Measurements from ENCODE around the gene TNFAIP8. TPM values are rescaled to one million over a fixed set of nuclear protein-coding genes. Genes with fewer than 3 reads are reported as not detected.
A peak's percentile ranks its signal among the peaks of the same experiment; 100 is the strongest.

The TNFAIP8 gene
- total and polyA plus RNA-seq, 2 donors (not counting 1 experiment from before 2014, with no cell fraction given), result 67.3 to 109 TPM

DNA sequence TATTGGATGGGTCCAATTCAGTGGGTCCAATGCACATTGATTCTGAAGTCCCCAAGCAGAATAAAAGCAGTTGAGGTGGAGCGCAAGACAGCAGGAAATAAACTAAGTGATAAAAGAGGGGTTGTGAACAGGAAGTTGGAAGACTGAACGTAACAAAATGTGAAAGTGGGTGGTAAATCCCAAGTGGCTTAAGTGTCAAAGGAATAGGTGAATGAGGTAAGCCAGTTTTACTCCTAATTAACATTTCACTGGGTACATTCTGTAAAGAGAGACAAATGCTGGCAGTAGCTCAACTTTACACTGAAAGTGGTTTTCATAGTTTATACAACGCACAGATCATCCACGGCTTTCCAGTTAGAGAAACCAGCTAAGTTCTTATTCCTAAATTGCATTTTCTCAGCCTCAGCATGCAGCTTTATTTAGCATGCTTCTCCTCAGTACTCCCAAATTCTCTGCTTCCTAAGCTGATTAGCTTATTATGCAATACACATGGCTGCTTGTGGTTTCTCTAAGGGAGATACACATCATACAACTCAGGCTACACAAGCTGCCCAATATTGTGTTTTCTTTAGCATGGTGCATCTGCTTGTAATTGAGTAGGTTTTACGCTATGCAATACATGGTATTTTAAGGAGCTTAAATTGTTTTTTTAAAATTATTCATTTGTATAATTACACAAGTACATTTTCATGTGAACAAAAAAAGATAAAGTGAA is 62.2 kb downstream of the TNFAIP8 start:
- Histone ChIP-seq H3K9ac (ENCODE audit: low read length) (peak overlapping the region; percentile 1), H3K79me2 (ENCODE audit: control insufficient read depth, insufficient read depth, low read length) (peaks cover 5% of the 10 kb centered on the region), H2AFZ (ENCODE audit: insufficient read depth, low read depth, low read length, poor library complexity, severe bottlenecking) (peak overlapping the region; percentile 39), H3K9me3 (ENCODE audit: control extremely low read depth in 1 of 3, control insufficient read depth in 2 of 3, insufficient read depth in 1 of 3, low read length in 2 of 3) (peaks cover 0 to 4% (median 0%) of the 10 kb centered on the region in 3 donors), H3K4me3 (ENCODE audit: control extremely low read depth in 1 of 5, extremely low read depth in 1 of 5, insufficient read depth in 1 of 5, low read depth in 2 of 5, low read length in 4 of 5) (peak overlapping the region in 1 of 5 experiments; percentile 16), H3K4me2 (replicated peaks; ENCODE audit: low read depth, low read length, poor library complexity, severe bottlenecking) (peak overlapping the region; percentile 67), H3K27ac (ENCODE audit: low read length in 2 of 2) (peak overlapping the region; percentile 82 to 83), H3K4me1 (ENCODE audit: control insufficient read depth in 2 of 2, insufficient read depth in 2 of 2, low read length in 2 of 2) (peaks cover 65 to 68% of the 10 kb centered on the region in 2 donors), H3K36me3 (replicated peaks in 1 of 2; ENCODE audit: control extremely low read depth in 1 of 2, control insufficient read depth in 1 of 2, extremely low read depth in 1 of 2, insufficient read depth in 2 of 2, low read length in 1 of 2) (no peaks in the 10 kb centered on the region), H3K27me3 (replicated peaks in 1 of 4; ENCODE audit: control extremely low read depth in 1 of 4, control insufficient read depth in 3 of 4, insufficient read depth in 4 of 4, low read length in 3 of 4) (no peaks in the 10 kb centered on the region), H4K20me1 (ENCODE audit: control insufficient read depth, insufficient read depth, low read length, poor library complexity, severe bottlenecking) (no peaks in the 10 kb centered on the region)
- ChIA-PET POLR2A (no interaction called here), CTCF (interaction anchor here (0.7 to 6.4 kb wide), 11 partner anchors 13 to 430 kb away, joined by 3 to 45 read pairs (median 3); partner anchors contain the start of genes DTWD2 and TNFAIP8)
- H3K27me3 Mint-ChIP-seq, result no peaks in the 10 kb centered on the region
- intact Hi-C loops (cut with micrococcal nuclease), result no loop called here
- no peak for TF ChIP-seq EZH2 (IDR thresholded peaks at IDR 0.05; ENCODE audit: borderline replicate concordance, insufficient read depth, low read depth, low read length, poor library complexity, severe bottlenecking)
- TF ChIP-seq, protein P1, sequence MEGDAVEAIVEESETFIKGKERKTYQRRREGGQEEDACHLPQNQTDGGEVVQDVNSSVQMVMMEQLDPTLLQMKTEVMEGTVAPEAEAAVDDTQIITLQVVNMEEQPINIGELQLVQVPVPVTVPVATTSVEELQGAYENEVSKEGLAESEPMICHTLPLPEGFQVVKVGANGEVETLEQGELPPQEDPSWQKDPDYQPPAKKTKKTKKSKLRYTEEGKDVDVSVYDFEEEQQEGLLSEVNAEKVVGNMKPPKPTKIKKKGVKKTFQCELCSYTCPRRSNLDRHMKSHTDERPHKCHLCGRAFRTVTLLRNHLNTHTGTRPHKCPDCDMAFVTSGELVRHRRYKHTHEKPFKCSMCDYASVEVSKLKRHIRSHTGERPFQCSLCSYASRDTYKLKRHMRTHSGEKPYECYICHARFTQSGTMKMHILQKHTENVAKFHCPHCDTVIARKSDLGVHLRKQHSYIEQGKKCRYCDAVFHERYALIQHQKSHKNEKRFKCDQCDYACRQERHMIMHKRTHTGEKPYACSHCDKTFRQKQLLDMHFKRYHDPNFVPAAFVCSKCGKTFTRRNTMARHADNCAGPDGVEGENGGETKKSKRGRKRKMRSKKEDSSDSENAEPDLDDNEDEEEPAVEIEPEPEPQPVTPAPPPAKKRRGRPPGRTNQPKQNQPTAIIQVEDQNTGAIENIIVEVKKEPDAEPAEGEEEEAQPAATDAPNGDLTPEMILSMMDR (IDR thresholded peaks at IDR 0.05), result no peak
- 38% methylated on average over 4 of the region's 5 CpGs for WGBS (ENCODE audit: insufficient coverage)
- H3K4me3 Mint-ChIP-seq, result peak overlapping the region; percentile 65
- peaks cover 76% of the 10 kb centered on the region for H3K4me1 Mint-ChIP-seq
- H3K27ac Mint-ChIP-seq, result peak overlapping the region; percentile 78
- DNase-seq, result no peak
- no peak for ATAC-seq (ENCODE audit: low read depth)
- H3K9me3 Mint-ChIP-seq (ENCODE audit: insufficient read depth), result no peaks in the 10 kb centered on the region

DNA sequence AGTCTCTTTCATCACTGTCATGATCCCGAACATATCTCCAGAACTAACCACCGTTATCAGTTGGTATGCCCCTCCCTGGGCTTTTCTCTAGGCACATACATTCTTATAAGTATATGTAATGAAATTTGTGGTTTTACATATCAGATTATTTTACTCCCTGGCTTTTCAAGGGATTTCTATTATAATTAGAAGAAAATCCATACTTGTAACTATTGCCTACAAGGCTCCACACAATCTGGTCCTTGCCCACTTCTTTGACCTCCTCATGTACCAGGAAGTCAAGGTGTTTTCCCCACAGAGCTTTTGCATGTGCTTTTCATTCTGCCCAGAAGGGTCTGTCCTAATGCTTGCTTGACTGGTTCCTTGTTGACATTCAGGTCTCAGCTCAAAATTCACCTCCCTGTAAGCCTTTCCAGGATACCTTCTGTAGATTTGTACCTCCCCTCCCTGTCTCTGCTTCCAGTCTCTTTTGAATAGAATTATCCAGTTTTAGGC is 62.8 kb downstream of the TNFAIP8 start:
- Mint-ChIP-seq H3K4me1 (peaks cover 72% of the 10 kb centered on the region), H3K4me3 (peak overlapping the region; percentile 65), H3K9me3 (ENCODE audit: insufficient read depth) (no peaks in the 10 kb centered on the region), H3K27me3 (no peaks in the 10 kb centered on the region), H3K27ac (peak overlapping the region; percentile 91)
- no CpG with 5 or more reads among the region's 2 CpGs for WGBS (ENCODE audit: insufficient coverage)
- H4K20me1 ChIP-seq (ENCODE audit: control insufficient read depth, insufficient read depth, low read length, poor library complexity, severe bottlenecking), result no peaks in the 10 kb centered on the region
- H3K79me2 ChIP-seq (ENCODE audit: control insufficient read depth, insufficient read depth, low read length), result peaks cover 6% of the 10 kb centered on the region
- ChIA-PET CTCF (interaction anchor here (0.7 to 6.4 kb wide), 12 partner anchors 13 to 431 kb away, joined by 3 to 45 read pairs (median 3); partner anchors contain the start of genes DTWD2 and TNFAIP8), POLR2A (no interaction called here)
- H3K4me1 ChIP-seq (ENCODE audit: control insufficient read depth in 2 of 2, insufficient read depth in 2 of 2, low read length in 2 of 2), result peaks cover 60 to 62% of the 10 kb centered on the region in 2 donors
- H3K27me3 ChIP-seq (replicated peaks in 1 of 4; ENCODE audit: control extremely low read depth in 1 of 4, control insufficient read depth in 3 of 4, insufficient read depth in 4 of 4, low read length in 3 of 4), result no peaks in the 10 kb centered on the region
- no peak overlapping the region for H2AFZ ChIP-seq (ENCODE audit: insufficient read depth, low read depth, low read length, poor library complexity, severe bottlenecking)
- peak overlapping the region; percentile 67 for H3K4me2 ChIP-seq (replicated peaks; ENCODE audit: low read depth, low read length, poor library complexity, severe bottlenecking)
- peak overlapping the region; percentile 82 to 83 for H3K27ac ChIP-seq (ENCODE audit: low read length in 2 of 2)
- TF ChIP-seq EZH2 (IDR thresholded peaks at IDR 0.05; ENCODE audit: borderline replicate concordance, insufficient read depth, low read depth, low read length, poor library complexity, severe bottlenecking), result no peak
- TF ChIP-seq, protein P1 (IDR thresholded peaks at IDR 0.05), result no peak
- H3K36me3 ChIP-seq (replicated peaks in 1 of 2; ENCODE audit: control extremely low read depth in 1 of 2, control insufficient read depth in 1 of 2, extremely low read depth in 1 of 2, insufficient read depth in 2 of 2, low read length in 1 of 2), result no peaks in the 10 kb centered on the region
- peak; percentile 59 for DNase-seq
- peaks cover 0 to 4% (median 0%) of the 10 kb centered on the region in 3 donors for H3K9me3 ChIP-seq (ENCODE audit: control extremely low read depth in 1 of 3, control insufficient read depth in 2 of 3, insufficient read depth in 1 of 3, low read length in 2 of 3)
- H3K9ac ChIP-seq (ENCODE audit: low read length), result peak overlapping the region; percentile 26
- H3K4me3 ChIP-seq (ENCODE audit: control extremely low read depth in 1 of 5, extremely low read depth in 1 of 5, insufficient read depth in 1 of 5, low read depth in 2 of 5, low read length in 4 of 5), result peak overlapping the region in 2 of 5 experiments; percentile 3 to 16
- intact Hi-C loops (cut with micrococcal nuclease), result no loop called here
- peak; percentile 44 for ATAC-seq (ENCODE audit: low read depth)
